ENCODE data around the gene NYNRIN.

GRCh38 chr14:24364841-24365240, 34.0 kb upstream of the NYNRIN start:
- no peak for TF ChIP-seq CTCF (IDR thresholded peaks at IDR 0.05)
- TF ChIP-seq POLR2A (IDR thresholded peaks at IDR 0.05): no peak

All from lower leg skin (tissue), 3 donors.